T-cell (primary cell): ENCODE data around the gene ZNF445. TPM values are rescaled to one million over a fixed set of nuclear protein-coding genes. Genes with fewer than 3 reads are reported as not detected.
"Not testable (repeated sequence)": the region's sequence is repeated elsewhere in the genome, so short reads cannot be mapped to it uniquely, and the experiment has no call there.

Experiments
- ATAC-seq, 4 experiments: fragments of 200-7000 bp in 3 of 4; fragments of 150-1000 bp in 1 of 4; cut with Tn5 transposase; replicated peaks in 1 of 4; 1 replicate in 3 of 4; 2 replicates in 1 of 4; pipeline ENCODE4 v1.10.0; 2021; ENCODE audit warnings: moderate library complexity in 3 of 4, mild to moderate bottlenecking in 2 of 4, moderate number of reproducible peaks in 1 of 4
- CTCF ChIA-PET, 2 donors: fragments of 300-600 bp; sonication (Branson Sonifier 250); formaldehyde crosslinking; loops; one replicate each; lab custom pipeline; 2022; ENCODE audit warnings: antibody characterized with exemption in 2 of 2; lab: Charles Lee
- POLR2A ChIA-PET, 2 donors: fragments of 300-600 bp; sonication (Branson Sonifier 250); formaldehyde crosslinking; loops; one replicate each; lab custom pipeline; 2022; ENCODE audit warnings: antibody characterized with exemption in 2 of 2; lab: Charles Lee
- DNase-seq, 35 experiments: peaks; one replicate each; pipeline versions ENCODE4 v3.0.0 to v3.0.0-alpha.2; 2013 to 2023
- H3K27ac ChIP-seq: one replicate; pipeline ENCODE4 v1.5.1; 2013; ENCODE audit warnings: low read length
- H3K27me3 ChIP-seq, 2 experiments: replicated peaks in 1 of 2; 1 replicate in 1 of 2; 2 replicates in 1 of 2; pipeline versions ENCODE4 v1.6.1 to v1.7.0; 2013; ENCODE audit warnings: low read length in 1 of 2, mixed read lengths in 1 of 2; ENCODE audit not compliant: control insufficient read depth in 2 of 2, insufficient read depth in 2 of 2; ENCODE audit errors: extremely low read depth in 1 of 2
- H3K36me3 ChIP-seq, 2 donors: 1 replicate in 1 of 2; 2 replicates in 1 of 2; pipeline versions ENCODE4 v1.6.1 to v1.7.0; 2013; ENCODE audit warnings: low read length in 1 of 2; ENCODE audit not compliant: control insufficient read depth in 2 of 2, insufficient read depth in 1 of 2; ENCODE audit errors: extremely low read depth in 1 of 2
- H3K4me1 ChIP-seq, 2 experiments: 1 replicate in 1 of 2; 2 replicates in 1 of 2; pipeline versions ENCODE4 v1.6.1 to v1.7.0; 2013; ENCODE audit warnings: low read length in 2 of 2, mixed read lengths in 1 of 2; ENCODE audit not compliant: insufficient read depth in 2 of 2, control insufficient read depth in 1 of 2; ENCODE audit errors: extremely low read depth in 1 of 2
- H3K4me3 ChIP-seq, 2 donors: 1 replicate in 1 of 2; 2 replicates in 1 of 2; pipeline versions ENCODE4 v1.5.1 to v1.7.0; 2013; ENCODE audit warnings: mild to moderate bottlenecking in 2 of 2, low read length in 1 of 2, moderate library complexity in 1 of 2; ENCODE audit not compliant: control insufficient read depth in 1 of 2; ENCODE audit errors: extremely low read depth in 1 of 2
- H3K9me3 ChIP-seq: 2 replicates; pipeline ENCODE4 v1.7.0; 2013
- H3K27ac Mint-ChIP-seq, 2 donors: one replicate each; pipeline ENCODE4 v1.8.0; 2020 to 2021; ENCODE audit warnings: mild to moderate bottlenecking in 2 of 2, mixed read lengths in 2 of 2
- H3K27me3 Mint-ChIP-seq, 2 donors: one replicate each; pipeline ENCODE4 v1.8.0; 2021 to 2022; ENCODE audit warnings: mixed read lengths in 2 of 2
- H3K36me3 Mint-ChIP-seq: one replicate; pipeline ENCODE4 v1.8.0; 2021; ENCODE audit warnings: mixed read lengths
- H3K4me1 Mint-ChIP-seq, 3 donors: one replicate each; pipeline ENCODE4 v1.8.0; 2020 to 2022; ENCODE audit warnings: mixed read lengths in 3 of 3, mild to moderate bottlenecking in 1 of 3
- H3K4me3 Mint-ChIP-seq, 3 donors: one replicate each; pipeline ENCODE4 v1.8.0; 2020 to 2022; ENCODE audit warnings: mild to moderate bottlenecking in 3 of 3, mixed read lengths in 3 of 3, moderate library complexity in 3 of 3
- H3K9me3 Mint-ChIP-seq, 3 donors: one replicate each; pipeline ENCODE4 v1.8.0; 2020 to 2022; ENCODE audit warnings: mixed read lengths in 3 of 3
- WGBS: methylation state at CpG from one replicate; pipeline ENCODE4 v1.1.5; 2013; ENCODE audit warnings: missing lambda C conversion rate; ENCODE audit not compliant: insufficient coverage; 5-methylcytosine and 5-hydroxymethylcytosine counted together
- total RNA-seq, 35 experiments: library from RNA in 6 of 35; stranded (reverse) in 6 of 35; fragments of 120-200 nt in 1 of 35; gene quantifications; one replicate each; pipeline versions ENCODE4 v1.2.1 to v1.2.4 and lab custom pipeline; 2013 to 2026

The ZNF445 gene
- total RNA-seq, 5 donors from 2014 or later (not counting 1 experiment from before 2014, with no cell fraction given) = 14.1 to 34.8 (median 29.6) TPM

GRCh38 chr3:44504566-44504965, 27.1 kb upstream of the ZNF445 start:
- H3K4me3 Mint-ChIP-seq = no peak overlapping the region
- H3K36me3 Mint-ChIP-seq = peaks cover 53% of the 10 kb centered on the region
- POLR2A ChIA-PET = no interaction called here
- CTCF ChIA-PET = no interaction called here
- peaks cover 21 to 34% (median 32%) of the 10 kb centered on the region in 3 donors for H3K9me3 Mint-ChIP-seq
- Histone ChIP-seq H3K27ac (no peak overlapping the region), H3K36me3 (peaks cover under 1 to 34% of the 10 kb centered on the region in 2 donors), H3K27me3 (no peaks in the 10 kb centered on the region), H3K4me1 (peaks cover 5 to 10% of the 10 kb centered on the region in 2 experiments), H3K9me3 (peaks cover 11% of the 10 kb centered on the region), H3K4me3 (no peak overlapping the region)
- DNase-seq = no peak
- H3K27me3 Mint-ChIP-seq = no peaks in the 10 kb centered on the region
- no peak overlapping the region for H3K27ac Mint-ChIP-seq
- ATAC-seq = no peak
- WGBS = 100% methylated on average over 1 of the region's 1 CpG
- H3K4me1 Mint-ChIP-seq = peaks cover 32 to 43% (median 33%) of the 10 kb centered on the region in 3 donors

- Histone ChIP-seq H3K9me3 (peaks cover 16% of the 10 kb centered on the region), H3K36me3 (peaks cover 5 to 40% of the 10 kb centered on the region in 2 donors)
- H3K4me3 Mint-ChIP-seq, H3K27me3 Mint-ChIP-seq, H3K27me3 ChIP-seq, ATAC-seq, H3K27ac ChIP-seq, H3K4me3 ChIP-seq, H3K27ac Mint-ChIP-seq, CTCF ChIA-PET, DNase-seq, H3K4me1 ChIP-seq, POLR2A ChIA-PET: not testable (repeated sequence)
- WGBS = 96% methylated on average over 2 of the region's 2 CpGs
- H3K4me1 Mint-ChIP-seq = peaks cover 18 to 29% (median 20%) of the 10 kb centered on the region in 3 donors
- H3K9me3 Mint-ChIP-seq = peaks cover 25 to 48% (median 44%) of the 10 kb centered on the region in 3 donors
- peaks cover 67% of the 10 kb centered on the region for H3K36me3 Mint-ChIP-seq
Observed at GRCh38 chr3:44503178-44503577, 25.7 kb upstream of the ZNF445 start.

GRCh38 chr3:44501971-44502370, 24.5 kb upstream of the ZNF445 start:
- 100% methylated on average over 2 of the region's 3 CpGs for WGBS
- Mint-ChIP-seq H3K4me3 (no peak overlapping the region), H3K4me1 (peaks cover 11 to 23% (median 12%) of the 10 kb centered on the region in 3 donors), H3K9me3 (peaks cover 25 to 53% (median 47%) of the 10 kb centered on the region in 3 donors), H3K27me3 (no peaks in the 10 kb centered on the region), H3K36me3 (peaks cover 75% of the 10 kb centered on the region), H3K27ac (no peak overlapping the region)
- DNase-seq (no peak), ATAC-seq (no peak)
- Histone ChIP-seq H3K4me3 (no peak overlapping the region), H3K27me3 (no peaks in the 10 kb centered on the region), H3K27ac (no peak overlapping the region), H3K4me1 (peaks cover 0 to 2% of the 10 kb centered on the region in 2 experiments), H3K36me3 (peaks cover 5 to 41% of the 10 kb centered on the region in 2 donors), H3K9me3 (peaks cover 16% of the 10 kb centered on the region)
- POLR2A ChIA-PET = no interaction called here
- CTCF ChIA-PET = interaction anchor here in 1 of 2 donors (1.0 kb wide), 1 partner anchor 273 kb away, joined by 3 read pairs; no protein-coding TSS in a partner anchor

- WGBS = no CpG with 5 or more reads among the region's 4 CpGs
- H3K4me3 ChIP-seq, H3K4me1 ChIP-seq, POLR2A ChIA-PET, H3K27me3 Mint-ChIP-seq, DNase-seq, H3K27ac ChIP-seq, ATAC-seq, H3K27ac Mint-ChIP-seq, CTCF ChIA-PET, H3K27me3 ChIP-seq, H3K4me3 Mint-ChIP-seq: not testable (repeated sequence)
- Mint-ChIP-seq H3K4me1 (peaks cover 0 to 12% (median 5%) of the 10 kb centered on the region in 3 donors), H3K9me3 (peaks cover 25 to 55% (median 47%) of the 10 kb centered on the region in 3 donors), H3K36me3 (peaks cover 76% of the 10 kb centered on the region)
- H3K9me3 ChIP-seq = peaks cover 19% of the 10 kb centered on the region
- H3K36me3 ChIP-seq = peaks cover 9 to 38% of the 10 kb centered on the region in 2 donors
Observed at GRCh38 chr3:44499899-44500168, 22.4 kb upstream of the ZNF445 start.

GRCh38 chr3:44499149-44499898, 21.9 kb upstream of the ZNF445 start:
- ChIA-PET POLR2A (no interaction called here), CTCF (interaction anchor here in 1 of 2 donors (0.6 kb wide), 1 partner anchor 26 kb away, joined by 3 read pairs; no protein-coding TSS in a partner anchor)
- Mint-ChIP-seq H3K36me3 (peaks cover 80% of the 10 kb centered on the region), H3K27me3 (no peaks in the 10 kb centered on the region), H3K9me3 (peaks cover 25 to 58% (median 48%) of the 10 kb centered on the region in 3 donors), H3K27ac (no peak overlapping the region), H3K4me3 (no peak overlapping the region), H3K4me1 (peaks cover 0 to 12% (median 5%) of the 10 kb centered on the region in 3 donors)
- Histone ChIP-seq H3K9me3 (peaks cover 19% of the 10 kb centered on the region), H3K27ac (no peak overlapping the region), H3K36me3 (peaks cover 9 to 38% of the 10 kb centered on the region in 2 donors), H3K4me3 (no peak overlapping the region), H3K4me1 (no peaks in the 10 kb centered on the region), H3K27me3 (no peaks in the 10 kb centered on the region)
- 100% methylated on average over 2 of the region's 8 CpGs for WGBS
- DNase-seq (no peak), ATAC-seq (no peak)

- Histone ChIP-seq H3K36me3 (peaks cover 16 to 20% of the 10 kb centered on the region in 2 donors), H3K4me3 (peak overlapping the region in 1 of 2 donors; percentile 27), H3K9me3 (peaks cover 16% of the 10 kb centered on the region), H3K27ac (no peak overlapping the region), H3K27me3 (no peaks in the 10 kb centered on the region), H3K4me1 (no peaks in the 10 kb centered on the region)
- POLR2A ChIA-PET = no interaction called here
- CTCF ChIA-PET = interaction anchor here in 1 of 2 donors (1.1 kb wide), 1 partner anchor 131 kb away, joined by 4 read pairs; no protein-coding TSS in a partner anchor
- WGBS = 100% methylated on average over 1 of the region's 6 CpGs
- H3K4me1 Mint-ChIP-seq = no peaks in the 10 kb centered on the region
- peaks cover 80% of the 10 kb centered on the region for H3K36me3 Mint-ChIP-seq
- H3K4me3 Mint-ChIP-seq = no peak overlapping the region
- H3K27ac Mint-ChIP-seq = no peak overlapping the region
- no peaks in the 10 kb centered on the region for H3K27me3 Mint-ChIP-seq
- ATAC-seq = no peak
- DNase-seq = no peak
- H3K9me3 Mint-ChIP-seq = peaks cover 10 to 61% (median 49%) of the 10 kb centered on the region in 3 donors
Observed at GRCh38 chr3:44495636-44496415, 18.4 kb upstream of the ZNF445 start.
